ENCODE data around the gene GAB2. TPM values are rescaled to one million over a fixed set of nuclear protein-coding genes. Genes with fewer than 3 reads are reported as not detected.
"Not testable (repeated sequence)": the region's sequence is repeated elsewhere in the genome, so short reads cannot be mapped to it uniquely, and the experiment has no call there.

Gene GAB2
- total RNA-seq, 1 experiment from 2014 or later, result 10.0 TPM

GRCh38 chr11:78276311-78276710, 141.3 kb downstream of the GAB2 start:
- intact Hi-C loops (cut with micrococcal nuclease; ENCODE audit: unreplicated experiment), result no loop called here
- H3K4me1 ChIP-seq (ENCODE audit: control insufficient read depth, insufficient read depth, low read length), result no peaks in the 10 kb centered on the region
- ATAC-seq (no peak), DNase-seq (ENCODE audit: low read depth, low spot score) (no peak)
- POLR2A ChIA-PET, result no interaction called here
- BruUV-seq (replicated peaks), result no TSS peak
- no peaks in the 10 kb centered on the region for H3K9me3 ChIP-seq (ENCODE audit: control insufficient read depth, insufficient read depth, low read depth, low read length)
- CTCF ChIA-PET, result interaction anchor here (0.6 kb wide), 1 partner anchor 68 kb away, joined by 3 read pairs; no protein-coding TSS in a partner anchor
- TF ChIP-seq SIN3A (IDR thresholded peaks at IDR 0.05; ENCODE audit: borderline replicate concordance, insufficient read depth, low read depth, low read length) (no peak), REST (IDR thresholded peaks at IDR 0.05; ENCODE audit: insufficient read depth in 1 of 2, low read depth in 2 of 2, low read length in 1 of 2) (no peak), POLR2AphosphoS5 (IDR thresholded peaks at IDR 0.05; ENCODE audit: low read depth, low read length) (no peak)
- no peaks in the 10 kb centered on the region for H3K36me3 ChIP-seq (ENCODE audit: control insufficient read depth, insufficient read depth, low read length)
- in situ Hi-C loops (cut with HindIII; ENCODE audit: low pct_unique_long_range_greater_than_20kb, low sequenced_read_pairs), result no loop called here
- H3K27ac ChIP-seq (ENCODE audit: low read length), result no peak overlapping the region
- no peaks in the 10 kb centered on the region for H3K27me3 ChIP-seq (ENCODE audit: control insufficient read depth, insufficient read depth, low read length)
- no peak overlapping the region for H3K4me3 ChIP-seq (ENCODE audit: low read depth in 2 of 2, low read length in 2 of 2)

GRCh38 chr11:78274739-78275138, 142.9 kb downstream of the GAB2 start:
- H3K9me3 ChIP-seq (ENCODE audit: control insufficient read depth, insufficient read depth, low read depth, low read length), result no peaks in the 10 kb centered on the region
- no peaks in the 10 kb centered on the region for H3K27me3 ChIP-seq (ENCODE audit: control insufficient read depth, insufficient read depth, low read length)
- CTCF ChIA-PET, result no interaction called here
- DNase-seq (ENCODE audit: low read depth, low spot score) (no peak), ATAC-seq (no peak)
- POLR2A ChIA-PET, result no interaction called here
- no peak for TF ChIP-seq POLR2AphosphoS5 (IDR thresholded peaks at IDR 0.05; ENCODE audit: low read depth, low read length)
- TF ChIP-seq REST (IDR thresholded peaks at IDR 0.05; ENCODE audit: insufficient read depth in 1 of 2, low read depth in 2 of 2, low read length in 1 of 2), result no peak
- no peak for TF ChIP-seq TCF7L2 (IDR thresholded peaks at IDR 0.05; ENCODE audit: low read depth, low read length)
- TF ChIP-seq CTCF (IDR thresholded peaks at IDR 0.05), result no peak
- no peak for TF ChIP-seq SIN3A (IDR thresholded peaks at IDR 0.05; ENCODE audit: borderline replicate concordance, insufficient read depth, low read depth, low read length)
- no peaks in the 10 kb centered on the region for H3K36me3 ChIP-seq (ENCODE audit: control insufficient read depth, insufficient read depth, low read length)
- no peak overlapping the region for H3K4me3 ChIP-seq (ENCODE audit: low read depth in 2 of 2, low read length in 2 of 2)
- intact Hi-C loops (cut with micrococcal nuclease; ENCODE audit: unreplicated experiment), result no loop called here
- BruUV-seq (replicated peaks), result no TSS peak
- in situ Hi-C loops (cut with HindIII; ENCODE audit: low pct_unique_long_range_greater_than_20kb, low sequenced_read_pairs), result no loop called here
- no peaks in the 10 kb centered on the region for H3K4me1 ChIP-seq (ENCODE audit: control insufficient read depth, insufficient read depth, low read length)
- H3K27ac ChIP-seq (ENCODE audit: low read length), result no peak overlapping the region

- BruUV-seq (replicated peaks); H3K9me3 ChIP-seq (ENCODE audit: control insufficient read depth, insufficient read depth, low read depth, low read length); CTCF ChIA-PET; DNase-seq (ENCODE audit: low read depth, low spot score); in situ Hi-C loops (cut with HindIII; ENCODE audit: low pct_unique_long_range_greater_than_20kb, low sequenced_read_pairs); ATAC-seq; H3K4me1 ChIP-seq (ENCODE audit: control insufficient read depth, insufficient read depth, low read length); H3K27ac ChIP-seq (ENCODE audit: low read length); intact Hi-C loops (cut with micrococcal nuclease; ENCODE audit: unreplicated experiment); H3K4me3 ChIP-seq (ENCODE audit: low read depth in 2 of 2, low read length in 2 of 2); H3K36me3 ChIP-seq (ENCODE audit: control insufficient read depth, insufficient read depth, low read length); H3K27me3 ChIP-seq (ENCODE audit: control insufficient read depth, insufficient read depth, low read length): not testable (repeated sequence)
- POLR2A ChIA-PET, result interaction anchor here (0.6 kb wide), 1 partner anchor 22 kb away, joined by 3 read pairs; no protein-coding TSS in a partner anchor
Observed at GRCh38 chr11:78272625-78273269, 144.9 kb downstream of the GAB2 start.

- H3K27ac ChIP-seq (ENCODE audit: low read length); BruUV-seq (replicated peaks); H3K36me3 ChIP-seq (ENCODE audit: control insufficient read depth, insufficient read depth, low read length); intact Hi-C loops (cut with micrococcal nuclease; ENCODE audit: unreplicated experiment); H3K9me3 ChIP-seq (ENCODE audit: control insufficient read depth, insufficient read depth, low read depth, low read length); H3K27me3 ChIP-seq (ENCODE audit: control insufficient read depth, insufficient read depth, low read length); H3K4me3 ChIP-seq (ENCODE audit: low read depth in 2 of 2, low read length in 2 of 2); DNase-seq (ENCODE audit: low read depth, low spot score); POLR2A ChIA-PET; ATAC-seq; in situ Hi-C loops (cut with HindIII; ENCODE audit: low pct_unique_long_range_greater_than_20kb, low sequenced_read_pairs); CTCF ChIA-PET; H3K4me1 ChIP-seq (ENCODE audit: control insufficient read depth, insufficient read depth, low read length): not testable (repeated sequence)
Observed at GRCh38 chr11:78271801-78272200, 145.8 kb downstream of the GAB2 start.
